IPS-18c (cell line): ENCODE data around the gene PPP1R9A.

Experiments
- H3K4me3 ChIP-seq: 2 replicates; pipeline ENCODE4 v1.7.0; 2013; ENCODE audit warnings: low read depth, mild to moderate bottlenecking, low read length, moderate library complexity; ENCODE audit not compliant: insufficient read depth
- H3K9me3 ChIP-seq: one replicate; pipeline ENCODE4 v1.6.1; 2013; ENCODE audit warnings: mild to moderate bottlenecking, low read length, moderate library complexity; ENCODE audit not compliant: control insufficient read depth, insufficient read depth

PPP1R9A gene

GRCh38 chr7:95099106-95099505 lies 191.7 kb downstream of the PPP1R9A start:
- no peak overlapping the region for H3K4me3 ChIP-seq

GRCh38 chr7:95101422-95101821 lies 194.0 kb downstream of the PPP1R9A start:
- no peaks in the 10 kb centered on the region for H3K9me3 ChIP-seq
- no peak overlapping the region for H3K4me3 ChIP-seq

More at GRCh38 chr7:95099106-95099505, 191.7 kb downstream of the PPP1R9A start:
- H3K9me3 ChIP-seq = no peaks in the 10 kb centered on the region

GRCh38 chr7:95102662-95103061 lies 195.3 kb downstream of the PPP1R9A start:
- Histone ChIP-seq H3K4me3 (no peak overlapping the region), H3K9me3 (no peaks in the 10 kb centered on the region)

- Histone ChIP-seq H3K9me3 (no peaks in the 10 kb centered on the region), H3K4me3 (no peak overlapping the region)
Observed at GRCh38 chr7:95104739-95105138, 197.3 kb downstream of the PPP1R9A start.

GRCh38 chr7:95105627-95106026 lies 198.2 kb downstream of the PPP1R9A start:
- H3K4me3 ChIP-seq = no peak overlapping the region
- H3K9me3 ChIP-seq = no peaks in the 10 kb centered on the region

- Histone ChIP-seq H3K4me3 (no peak overlapping the region), H3K9me3 (no peaks in the 10 kb centered on the region)
Observed at GRCh38 chr7:95106401-95106800, 199.0 kb downstream of the PPP1R9A start.

- H3K9me3 ChIP-seq = no peaks in the 10 kb centered on the region
- no peak overlapping the region for H3K4me3 ChIP-seq
Observed at GRCh38 chr7:95110707-95111106, 203.3 kb downstream of the PPP1R9A start.

GRCh38 chr7:95113590-95113989 lies 206.2 kb downstream of the PPP1R9A start:
- no peaks in the 10 kb centered on the region for H3K9me3 ChIP-seq

GRCh38 chr7:95126053-95126709 lies 218.8 kb downstream of the PPP1R9A start:
- H3K4me3 ChIP-seq = no peak overlapping the region
- no peaks in the 10 kb centered on the region for H3K9me3 ChIP-seq

More at GRCh38 chr7:95113590-95113989, 206.2 kb downstream of the PPP1R9A start:
- no peak overlapping the region for H3K4me3 ChIP-seq

GRCh38 chr7:95132500-95132899 lies 225.1 kb downstream of the PPP1R9A start:
- Histone ChIP-seq H3K9me3 (no peaks in the 10 kb centered on the region), H3K4me3 (no peak overlapping the region)

GRCh38 chr7:95139922-95140321 lies 232.5 kb downstream of the PPP1R9A start:
- no peaks in the 10 kb centered on the region for H3K9me3 ChIP-seq
- no peak overlapping the region for H3K4me3 ChIP-seq

GRCh38 chr7:95141755-95142154 lies 234.4 kb downstream of the PPP1R9A start:
- H3K4me3 ChIP-seq = no peak overlapping the region
- H3K9me3 ChIP-seq = no peaks in the 10 kb centered on the region

- no peak overlapping the region for H3K4me3 ChIP-seq
Observed at GRCh38 chr7:95144256-95144655, 236.9 kb downstream of the PPP1R9A start.

GRCh38 chr7:95155965-95156364 lies 248.6 kb downstream of the PPP1R9A start:
- Histone ChIP-seq H3K4me3 (no peak overlapping the region), H3K9me3 (no peaks in the 10 kb centered on the region)

More at GRCh38 chr7:95144256-95144655, 236.9 kb downstream of the PPP1R9A start:
- no peaks in the 10 kb centered on the region for H3K9me3 ChIP-seq

- Histone ChIP-seq H3K4me3 (no peak overlapping the region), H3K9me3 (no peaks in the 10 kb centered on the region)
Observed at GRCh38 chr7:95157381-95157780, 250.0 kb downstream of the PPP1R9A start.

GRCh38 chr7:95169678-95170077 lies 262.3 kb downstream of the PPP1R9A start:
- H3K9me3 ChIP-seq = no peaks in the 10 kb centered on the region
- H3K4me3 ChIP-seq = no peak overlapping the region

GRCh38 chr7:95172420-95172819 lies 265.0 kb downstream of the PPP1R9A start:
- H3K4me3 ChIP-seq = no peak overlapping the region
- H3K9me3 ChIP-seq = no peaks in the 10 kb centered on the region

GRCh38 chr7:95190515-95190914 lies 283.1 kb downstream of the PPP1R9A start:
- Histone ChIP-seq H3K4me3 (no peak overlapping the region), H3K9me3 (no peaks in the 10 kb centered on the region)

- H3K4me3 ChIP-seq = no peak overlapping the region
- no peaks in the 10 kb centered on the region for H3K9me3 ChIP-seq
Observed at GRCh38 chr7:95191795-95192194, 284.4 kb downstream of the PPP1R9A start.
